ENCODE data around the gene LDLRAD4.

The LDLRAD4 gene

GRCh38 chr18:13503836-13504235 lies 285.3 kb downstream of the LDLRAD4 start:
- DNase-seq (ENCODE audit: low read depth, low spot score), result no peak

- DNase-seq (ENCODE audit: low read depth, low spot score), result no peak
These were observed 287.3 kb downstream of the LDLRAD4 start for GRCh38 chr18:13505780-13506345.

- DNase-seq (ENCODE audit: low read depth, low spot score), result no peak
These were observed 292.0 kb downstream of the LDLRAD4 start for GRCh38 chr18:13510594-13510993.

GRCh38 chr18:13511961-13512577 lies 293.5 kb downstream of the LDLRAD4 start:
- no peak for DNase-seq (ENCODE audit: low read depth, low spot score)

- DNase-seq (ENCODE audit: low read depth, low spot score), result no peak
These were observed 294.5 kb downstream of the LDLRAD4 start for GRCh38 chr18:13513021-13513420.

GRCh38 chr18:13513481-13513880 lies 294.9 kb downstream of the LDLRAD4 start:
- DNase-seq (ENCODE audit: low read depth, low spot score), result no peak

GRCh38 chr18:13514558-13514957 lies 296.0 kb downstream of the LDLRAD4 start:
- no peak for DNase-seq (ENCODE audit: low read depth, low spot score)

- no peak for DNase-seq (ENCODE audit: low read depth, low spot score)
These were observed 298.3 kb downstream of the LDLRAD4 start for GRCh38 chr18:13516855-13517254.

- DNase-seq (ENCODE audit: low read depth, low spot score), result no peak
These were observed 298.8 kb downstream of the LDLRAD4 start for GRCh38 chr18:13517369-13517768.

GRCh38 chr18:13518382-13518781 lies 299.8 kb downstream of the LDLRAD4 start:
- DNase-seq (ENCODE audit: low read depth, low spot score), result no peak

GRCh38 chr18:13520306-13520705 lies 301.7 kb downstream of the LDLRAD4 start:
- DNase-seq (ENCODE audit: low read depth, low spot score), result no peak

- no peak for DNase-seq (ENCODE audit: low read depth, low spot score)
These were observed 302.2 kb downstream of the LDLRAD4 start for GRCh38 chr18:13520741-13521140.

- DNase-seq (ENCODE audit: low read depth, low spot score), result no peak
These were observed 302.9 kb downstream of the LDLRAD4 start for GRCh38 chr18:13521418-13521817.

GRCh38 chr18:13522256-13522655 lies 303.7 kb downstream of the LDLRAD4 start:
- DNase-seq (ENCODE audit: low read depth, low spot score), result no peak

GRCh38 chr18:13522861-13523660 lies 304.5 kb downstream of the LDLRAD4 start:
- DNase-seq (ENCODE audit: low read depth, low spot score), result no peak

- no peak for DNase-seq (ENCODE audit: low read depth, low spot score)
These were observed 305.5 kb downstream of the LDLRAD4 start for GRCh38 chr18:13524054-13524453.

- no peak for DNase-seq (ENCODE audit: low read depth, low spot score)
These were observed 306.3 kb downstream of the LDLRAD4 start for GRCh38 chr18:13524811-13525210.

- no peak for DNase-seq (ENCODE audit: low read depth, low spot score)
These were observed 306.9 kb downstream of the LDLRAD4 start for GRCh38 chr18:13525381-13526029.

- DNase-seq (ENCODE audit: low read depth, low spot score), result no peak
These were observed 308.0 kb downstream of the LDLRAD4 start for GRCh38 chr18:13526519-13526918.

GRCh38 chr18:13527256-13527655 lies 308.7 kb downstream of the LDLRAD4 start:
- DNase-seq (ENCODE audit: low read depth, low spot score), result no peak

GRCh38 chr18:13527730-13528129 lies 309.2 kb downstream of the LDLRAD4 start:
- no peak for DNase-seq (ENCODE audit: low read depth, low spot score)

- no peak for DNase-seq (ENCODE audit: low read depth, low spot score)
These were observed 310.3 kb downstream of the LDLRAD4 start for GRCh38 chr18:13528739-13529392.

Data from smooth muscle cell of the brain vasculature (primary cell).